Mammary epithelial cell (primary cell): ENCODE data around the gene ZSWIM8.

Experiments
- CTCF ChIP-seq, 2 donors: IDR thresholded peaks in 1 of 2; conservative IDR thresholded peaks in 1 of 2; 2 replicates each; pipeline ENCODE4 v1.5.1; 2011 to 2012; ENCODE audit warnings: inconsistent platforms in 2 of 2, low read length in 2 of 2, mild to moderate bottlenecking in 2 of 2, control low read depth in 1 of 2, low read depth in 1 of 2; ENCODE audit not compliant: insufficient read depth in 1 of 2; ENCODE audit errors: extremely low read depth in 1 of 2
- EZH2 ChIP-seq: IDR thresholded peaks from 2 replicates; pipeline ENCODE4 v1.6.1; 2012; ENCODE audit warnings: low read length, inconsistent platforms, borderline replicate concordance

- TF ChIP-seq CTCF (conservative IDR thresholded peaks at IDR 0.05 in 1 of 2, IDR thresholded peaks at IDR 0.05 in 1 of 2; ENCODE audit: extremely low read depth in 1 of 2, insufficient read depth in 1 of 2, low read depth in 1 of 2, low read length in 2 of 2) (no peak), EZH2 (no peak)
Observed at GRCh38 chr10:73781879-73782748, 3.3 kb upstream of the ZSWIM8 start, which contains the start of gene CHCHD1.
